Activated naive CD4-positive, alpha-beta T cell treated with anti-CD3 and anti-CD28 coated beads, Interleukin-2, amount 50 U/mL, for 16 hours (primary cell): Measurements from ENCODE around the gene DNAH14.
"Not testable (repeated sequence)": the region's sequence is repeated elsewhere in the genome, so short reads cannot be mapped to it uniquely, and the experiment has no call there.

Experiments
- DNase-seq: peaks from one replicate; pipeline ENCODE4 v3.0.0-alpha.2; 2020

Gene DNAH14

DNA sequence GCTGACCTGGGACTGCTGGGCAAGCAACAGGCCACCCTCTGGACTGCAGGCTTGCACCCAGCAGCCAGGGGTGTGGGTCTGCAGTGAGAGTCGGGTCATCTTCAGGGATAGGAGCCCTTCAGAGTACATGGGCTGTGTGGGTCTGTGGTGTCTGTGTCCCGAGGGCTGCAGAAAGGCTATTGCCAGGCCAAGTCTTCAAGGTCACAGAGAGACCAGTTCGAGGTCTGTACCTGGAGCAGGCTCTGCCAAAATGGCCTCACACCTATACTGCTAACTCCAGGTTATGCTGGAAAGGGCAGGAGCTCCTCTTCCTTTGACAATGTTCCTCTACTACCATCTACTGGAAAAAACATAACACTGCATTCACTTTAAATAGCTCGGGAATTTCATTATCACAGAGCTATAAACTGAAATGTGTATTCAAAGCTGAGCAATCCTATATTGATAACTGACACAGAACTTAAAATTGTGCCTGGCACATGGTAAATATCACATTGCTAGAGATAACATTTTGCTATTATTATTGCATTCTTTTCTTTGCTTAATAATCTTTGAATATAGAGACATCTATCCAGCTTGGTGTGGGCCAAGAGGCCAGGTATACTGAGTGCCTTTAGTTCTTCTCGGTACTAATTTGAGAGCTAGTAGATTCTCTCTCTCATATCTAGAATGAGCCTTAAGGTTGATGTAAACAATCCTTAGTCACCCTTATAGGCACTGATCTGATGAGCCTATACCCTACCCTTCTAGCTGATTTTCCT is 6.9 kb upstream of the DNAH14 start:
- DNase-seq = no peak

DNA sequence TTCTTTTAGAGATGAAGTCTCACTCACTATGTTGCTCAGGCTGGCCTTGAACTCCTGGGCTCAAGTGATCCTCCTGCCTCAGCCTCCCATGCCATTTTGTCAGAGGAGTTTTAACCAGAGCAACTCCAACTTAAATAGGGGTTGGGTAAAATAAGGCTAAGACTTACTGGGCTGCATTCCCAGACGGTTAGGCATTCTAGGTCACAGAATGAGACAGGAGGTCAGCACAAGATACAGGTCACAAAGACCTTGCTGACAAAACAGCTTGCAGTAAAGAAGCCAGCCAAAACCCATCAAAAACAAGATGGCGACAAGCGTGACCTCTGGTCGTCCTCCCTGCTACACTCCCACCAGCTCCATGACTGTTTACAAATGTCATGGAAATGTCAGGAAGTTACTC is 5.7 kb upstream of the DNAH14 start:
- no peak for DNase-seq

GRCh38 chr1:224927631-224928030 is 1.8 kb upstream of the DNAH14 start:
- not testable (repeated sequence) for DNase-seq

GRCh38 chr1:224928906-224929305 is 569 bp upstream of the DNAH14 start:
- DNase-seq = no peak

DNA sequence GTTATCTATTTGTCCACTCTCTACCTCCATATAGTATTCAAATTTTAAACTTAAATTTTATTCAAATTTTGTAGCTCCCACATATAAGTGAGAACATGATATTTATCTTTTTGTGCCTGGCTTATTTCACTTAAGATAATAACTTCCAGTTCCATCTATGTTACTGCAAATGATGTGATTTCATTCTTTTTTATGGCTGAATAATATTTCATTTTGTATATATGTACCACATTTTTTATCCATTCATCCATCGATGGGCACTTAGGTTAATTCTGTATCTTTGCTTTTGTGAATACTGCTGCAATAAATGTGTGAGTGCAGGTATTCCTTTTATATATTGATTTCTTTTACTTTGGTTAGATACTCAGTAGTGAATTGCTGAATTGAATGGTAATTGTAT is 2.1 kb downstream of the DNAH14 start:
- no peak for DNase-seq

DNA sequence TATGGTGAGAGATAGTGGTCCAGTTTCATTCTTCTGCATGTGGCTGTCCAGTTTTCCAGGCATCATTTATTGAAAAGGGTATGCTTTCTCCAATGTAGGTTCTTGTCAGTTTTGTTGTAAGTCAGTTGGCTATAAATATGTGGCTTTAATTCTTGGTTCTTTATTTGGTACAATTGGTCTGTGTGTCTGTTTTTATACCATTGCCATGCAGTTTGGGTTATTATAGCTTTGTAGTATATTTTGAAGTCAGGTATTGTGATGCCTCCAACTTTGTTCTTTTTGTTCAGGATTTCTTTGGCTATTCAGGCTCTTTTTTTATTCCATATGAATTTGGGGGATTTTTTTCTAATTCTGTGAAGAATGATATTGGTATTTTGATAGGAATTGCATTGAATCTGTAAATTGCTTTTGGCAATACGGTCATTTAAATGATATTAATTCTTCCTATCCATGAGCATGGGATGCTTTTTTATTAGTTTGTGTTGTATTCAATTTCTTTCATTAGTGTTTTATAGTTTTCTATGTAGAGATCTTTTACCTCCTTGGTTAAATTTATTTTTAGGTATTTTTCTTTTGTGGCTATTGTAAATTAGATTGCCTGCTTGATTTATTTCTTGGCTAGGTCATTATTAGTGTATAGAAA is 3.3 kb downstream of the DNAH14 start:
- DNase-seq = no peak

DNA sequence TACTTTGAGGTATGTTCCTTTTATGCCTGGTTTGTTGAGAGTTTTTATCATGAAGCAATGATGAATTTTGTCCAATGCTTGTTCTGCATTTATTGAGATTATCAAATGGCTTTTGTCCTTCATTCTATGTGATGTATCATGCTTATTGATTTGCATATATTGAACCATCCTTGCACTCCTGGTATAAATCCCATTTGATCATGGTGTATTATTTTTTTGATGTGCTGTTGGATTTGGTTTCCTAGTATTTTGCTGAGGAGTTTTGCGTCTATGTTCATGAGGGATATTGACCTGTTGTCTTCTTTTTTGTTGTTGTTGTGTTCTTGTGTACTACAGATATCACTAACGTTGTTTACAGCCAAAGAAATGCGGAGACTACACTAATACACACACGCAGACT is 4.1 kb downstream of the DNAH14 start:
- DNase-seq = no peak

DNA sequence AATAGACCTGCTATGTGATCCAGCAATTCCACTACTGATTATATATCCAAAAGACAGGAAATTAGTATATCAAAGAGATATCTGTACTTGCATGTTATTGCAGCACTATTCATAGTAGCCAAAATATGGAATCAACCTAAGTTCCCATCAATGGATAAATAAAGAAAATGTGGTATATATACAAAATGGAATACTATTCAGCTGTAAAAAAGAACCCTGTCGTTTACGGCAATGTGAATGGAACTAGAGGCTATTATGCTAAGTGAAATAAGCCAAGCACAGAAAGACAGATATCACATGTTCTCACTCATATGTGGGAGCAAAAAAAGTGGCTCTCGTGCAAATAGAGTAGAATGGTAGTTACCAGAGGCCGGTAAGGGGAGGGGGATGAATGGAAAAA is 9.2 kb downstream of the DNAH14 start:
- no peak for DNase-seq

DNA sequence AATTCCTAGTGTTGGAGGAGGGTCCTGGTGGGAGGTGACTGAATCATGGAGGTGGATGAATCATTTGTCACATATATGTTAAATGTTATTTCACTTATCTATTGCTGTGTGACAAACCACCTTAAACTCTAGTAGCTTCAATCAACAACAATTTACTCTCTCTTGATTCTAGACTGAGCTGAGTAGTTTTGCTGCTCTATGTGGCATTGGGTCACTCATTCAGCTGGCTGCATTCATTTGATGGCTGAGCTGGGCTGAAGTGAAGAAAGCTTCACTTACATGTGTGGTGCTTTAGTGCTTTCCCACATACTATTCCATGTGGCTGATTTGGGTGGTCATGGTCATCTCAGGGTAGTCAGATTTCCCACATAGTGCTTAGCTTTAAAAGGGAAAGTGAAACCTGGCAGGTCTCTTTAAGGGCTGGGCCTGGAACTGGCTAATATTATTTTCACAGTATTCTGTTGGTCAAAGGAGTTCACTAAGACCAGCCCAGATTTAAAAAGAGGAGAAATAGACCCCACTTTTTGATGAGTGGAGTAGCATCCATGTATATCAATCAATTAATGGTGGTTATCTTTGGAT is 10.5 kb downstream of the DNAH14 start:
- no peak for DNase-seq

DNA sequence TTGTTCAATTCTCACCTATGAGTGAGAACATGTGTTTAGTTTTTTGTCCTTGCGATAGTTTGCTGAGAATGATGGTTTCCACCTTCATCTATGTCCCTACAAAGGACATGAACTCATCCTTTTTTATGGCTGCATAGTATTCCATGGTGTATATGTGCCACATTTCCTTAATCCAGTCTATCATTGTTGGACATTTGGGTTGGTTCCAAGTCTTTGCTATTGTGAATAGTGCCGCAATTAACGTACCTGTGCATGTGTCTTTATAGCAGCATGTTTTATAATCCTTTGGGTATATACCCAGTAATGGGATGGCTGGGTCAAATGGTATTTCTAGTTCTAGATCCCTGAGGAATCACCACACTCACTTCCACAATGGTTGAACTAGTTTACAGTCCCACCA is 11.3 kb downstream of the DNAH14 start:
- not testable (repeated sequence) for DNase-seq

GRCh38 chr1:224945651-224946348 is 16.3 kb downstream of the DNAH14 start:
- not testable (repeated sequence) for DNase-seq

DNA sequence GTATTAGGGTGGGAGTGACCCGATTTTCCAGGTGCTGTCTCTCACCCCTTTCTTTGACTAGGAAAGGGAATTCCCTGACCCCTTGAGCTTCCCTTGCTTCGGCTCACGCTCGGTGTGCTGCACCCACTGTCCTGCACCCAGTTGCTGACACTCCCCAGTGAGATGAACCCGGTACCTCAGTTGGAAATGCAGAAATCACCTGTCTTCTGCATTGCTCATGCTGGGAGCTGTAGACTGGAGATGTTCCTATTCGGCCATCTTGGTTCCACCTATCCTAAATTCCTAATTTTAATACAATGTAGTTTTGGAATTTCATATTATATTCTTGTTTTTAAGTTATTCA is 16.8 kb downstream of the DNAH14 start:
- not testable (repeated sequence) for DNase-seq

DNA sequence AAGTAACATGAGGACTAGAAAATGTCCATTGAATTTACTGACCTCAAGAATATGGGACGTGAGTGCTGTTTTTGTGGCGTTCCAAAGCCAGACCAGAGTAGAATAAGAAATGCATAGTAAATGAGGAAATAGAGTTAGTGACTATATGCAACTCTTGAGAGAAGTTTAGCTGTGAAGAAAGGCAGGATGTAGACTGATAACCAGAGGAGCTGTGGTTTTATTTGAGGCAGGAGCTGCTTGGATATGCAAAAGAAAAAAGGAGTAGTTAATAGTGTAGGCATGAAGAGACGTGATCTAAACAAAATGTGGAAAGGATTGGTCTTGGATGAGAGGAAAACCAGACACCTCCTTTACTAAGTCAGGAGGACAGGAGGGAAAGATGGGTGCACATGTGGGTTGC is 28.2 kb downstream of the DNAH14 start:
- no peak for DNase-seq

DNA sequence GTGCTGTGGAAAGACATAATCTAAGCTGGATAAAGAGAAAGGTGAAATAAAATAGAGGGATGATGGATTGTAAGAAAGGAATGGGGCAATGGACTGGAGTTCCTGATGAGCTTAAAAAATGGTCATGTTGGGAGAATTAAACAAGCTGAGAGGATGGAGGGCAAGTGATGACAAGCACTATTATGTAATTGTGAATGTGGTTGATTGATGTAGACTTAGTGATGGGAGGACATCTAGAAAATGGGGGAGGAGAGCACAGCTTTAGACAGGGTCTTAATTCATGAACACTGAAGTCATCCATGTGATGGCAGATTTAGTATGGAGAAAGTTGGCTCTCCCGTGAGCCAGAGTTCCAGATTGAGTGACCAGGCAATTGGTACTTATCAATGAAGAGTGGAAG is 29.0 kb downstream of the DNAH14 start:
- no peak for DNase-seq

DNA sequence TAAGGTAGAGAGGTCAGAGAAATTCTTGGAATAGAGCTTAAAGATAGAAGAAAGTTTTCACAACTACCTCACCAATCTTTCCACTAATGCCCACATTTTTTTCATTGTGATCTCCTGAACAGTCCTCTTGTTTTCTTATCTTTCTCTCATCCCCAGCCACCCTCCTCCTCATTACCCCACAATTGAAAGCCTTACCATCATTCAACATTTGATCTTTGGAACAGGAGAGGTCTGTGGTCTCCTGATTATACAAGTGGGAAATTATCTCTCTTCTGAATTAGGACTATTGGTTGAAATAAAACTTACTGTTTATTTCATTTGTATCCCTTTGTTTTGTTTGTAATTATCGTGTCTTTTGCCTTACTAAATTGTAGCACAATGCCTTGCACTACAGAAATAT is 29.6 kb downstream of the DNAH14 start:
- no peak for DNase-seq

GRCh38 chr1:224959656-224960055 is 30.2 kb downstream of the DNAH14 start:
- no peak for DNase-seq

DNA sequence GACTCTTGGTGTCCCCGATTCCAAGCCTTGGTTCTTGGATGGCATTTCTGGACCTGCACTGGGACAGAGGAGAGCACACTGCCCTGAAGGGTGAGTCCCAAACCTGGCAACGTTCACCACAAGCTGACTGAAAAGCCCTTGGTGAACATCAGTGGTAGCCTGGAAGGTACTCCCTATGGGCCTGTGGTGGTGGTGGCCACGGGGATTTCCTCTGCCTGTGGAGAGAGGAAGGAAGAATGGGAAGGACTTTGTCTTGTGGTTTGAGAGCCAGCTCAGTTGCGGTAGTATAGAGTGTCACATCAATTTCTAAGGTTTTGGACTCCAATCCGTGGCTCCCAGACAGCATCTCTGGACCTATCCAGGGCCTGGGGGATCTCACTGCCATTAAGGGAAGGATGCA is 50.7 kb downstream of the DNAH14 start:
- DNase-seq = no peak

- DNase-seq = not testable (repeated sequence)
Measured at GRCh38 chr1:224981922-224982354, 52.5 kb downstream of the DNAH14 start.

- no peak for DNase-seq
Measured at GRCh38 chr1:224988042-224988441, 58.6 kb downstream of the DNAH14 start.

GRCh38 chr1:224989615-224990014 is 60.1 kb downstream of the DNAH14 start:
- no peak for DNase-seq

DNA sequence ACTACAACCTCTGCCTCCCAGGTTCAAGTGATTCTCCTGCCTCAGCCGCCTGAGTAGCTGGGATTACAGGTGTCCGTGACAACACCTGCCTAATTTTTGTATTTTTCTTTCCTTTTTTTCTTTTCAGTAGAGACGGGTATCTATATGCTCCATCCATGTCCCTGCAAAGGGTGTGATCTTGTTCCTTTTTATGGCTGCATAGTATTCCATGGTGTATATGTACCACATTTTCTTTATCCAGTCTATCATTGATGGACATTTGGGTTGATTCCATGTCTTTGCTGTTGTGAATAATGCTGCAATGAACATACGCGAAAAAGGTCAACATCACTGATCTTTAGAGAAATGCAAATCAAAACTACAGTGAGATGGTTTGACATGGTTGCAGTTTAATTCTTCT is 62.1 kb downstream of the DNAH14 start:
- not testable (repeated sequence) for DNase-seq

DNA sequence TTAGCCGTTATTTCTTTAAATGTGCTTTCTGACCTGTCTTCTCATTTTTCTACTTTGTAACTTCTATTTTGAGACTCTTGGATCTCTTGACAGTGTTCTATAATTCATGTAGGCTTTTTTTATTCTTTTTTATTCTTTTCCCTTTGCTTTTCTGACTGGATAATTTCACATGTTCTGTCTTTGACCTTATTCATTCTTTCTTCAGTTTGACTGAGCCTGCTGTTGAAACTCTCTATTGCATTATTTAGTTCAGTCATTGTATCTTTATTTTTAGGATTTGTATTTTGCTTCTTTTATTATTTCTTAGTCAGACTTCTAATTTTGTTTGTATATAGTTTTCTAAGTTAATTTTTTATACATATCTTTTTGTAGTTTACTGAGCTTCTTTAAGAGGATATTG is 66.1 kb downstream of the DNAH14 start:
- no peak for DNase-seq

DNA sequence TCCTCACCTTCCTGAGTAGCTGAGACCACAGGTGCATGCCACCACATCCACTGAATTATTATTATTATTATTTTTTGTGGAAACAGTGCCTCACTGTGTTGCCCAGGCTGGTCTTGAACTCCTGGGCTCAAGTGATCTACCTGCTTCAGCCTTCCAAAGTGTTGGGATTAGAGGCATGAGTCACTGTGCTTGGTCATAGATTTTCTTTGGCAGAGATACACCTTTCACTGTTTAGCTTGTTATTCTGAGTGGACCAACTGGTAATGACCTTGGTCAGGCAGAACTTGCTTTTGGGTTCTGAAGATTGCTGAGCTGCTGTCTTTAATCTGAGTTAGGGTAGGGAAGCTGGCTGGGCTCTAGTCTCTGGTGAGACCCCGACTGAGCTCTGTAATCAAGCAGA is 66.8 kb downstream of the DNAH14 start:
- no peak for DNase-seq

DNA sequence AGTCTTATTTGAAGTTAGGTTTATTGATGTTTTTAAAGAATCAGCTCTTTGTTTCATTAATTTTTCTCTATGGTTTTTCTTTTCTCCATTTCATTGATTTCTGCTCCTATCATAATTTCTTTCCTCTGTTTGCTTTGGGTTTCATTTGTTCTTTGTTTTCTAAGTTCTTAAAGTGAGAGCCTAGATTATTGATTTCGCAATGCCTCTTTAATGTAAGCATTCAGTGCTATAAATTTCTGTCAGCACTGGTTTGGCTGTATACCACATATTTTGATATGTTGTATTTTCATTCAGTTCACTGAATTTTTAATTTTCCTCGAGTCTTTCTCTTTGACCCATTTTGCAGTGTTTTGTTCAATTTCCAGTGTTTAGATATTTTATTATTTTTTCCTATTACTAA is 68.7 kb downstream of the DNAH14 start:
- DNase-seq = no peak
